ENCODE data around the gene PLAAT3.
"Not testable (repeated sequence)": the region's sequence is repeated elsewhere in the genome, so short reads cannot be mapped to it uniquely, and the experiment has no call there.

The PLAAT3 gene

DNA sequence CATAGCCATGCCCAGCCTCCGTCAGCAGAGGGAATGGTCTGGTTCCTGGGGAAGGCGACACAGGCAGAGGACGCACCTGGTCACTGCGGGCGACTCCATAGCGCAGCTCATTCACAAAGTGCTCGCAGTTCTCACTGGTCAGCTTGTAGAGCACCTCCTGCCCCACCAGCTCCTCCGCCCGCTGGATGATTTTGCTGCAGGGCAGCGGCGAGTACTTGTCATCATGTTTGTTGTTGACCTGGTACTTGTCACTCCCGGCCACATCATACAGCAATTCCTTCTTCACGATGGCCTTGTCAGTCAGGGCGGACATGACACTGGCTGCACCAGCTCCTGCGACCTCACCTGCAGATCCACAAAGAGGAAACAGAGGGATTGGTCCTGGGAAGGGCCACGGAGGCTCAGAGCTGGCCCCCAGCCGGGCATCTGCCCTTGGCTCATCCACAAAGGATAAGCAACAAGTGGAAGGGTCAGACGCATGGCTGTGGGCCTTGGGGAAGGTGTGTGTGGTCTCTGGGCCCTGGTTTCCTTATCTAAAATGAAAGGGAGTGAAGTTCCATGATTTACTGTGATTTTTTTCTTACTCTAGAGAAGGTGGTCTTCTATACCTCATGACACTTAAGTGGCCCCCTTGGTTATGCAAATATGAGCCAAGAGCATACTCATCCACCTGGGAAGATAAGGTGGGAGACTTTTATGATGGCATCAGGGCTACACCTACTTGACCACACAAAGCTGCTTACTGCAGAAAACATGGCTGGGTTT, 24.0 kb downstream of the PLAAT3 start:
- DNase-seq (ENCODE audit: insufficient read length, low spot score) (no peak), FAIRE-seq (no peak)
- TF ChIP-seq, protein P1, sequence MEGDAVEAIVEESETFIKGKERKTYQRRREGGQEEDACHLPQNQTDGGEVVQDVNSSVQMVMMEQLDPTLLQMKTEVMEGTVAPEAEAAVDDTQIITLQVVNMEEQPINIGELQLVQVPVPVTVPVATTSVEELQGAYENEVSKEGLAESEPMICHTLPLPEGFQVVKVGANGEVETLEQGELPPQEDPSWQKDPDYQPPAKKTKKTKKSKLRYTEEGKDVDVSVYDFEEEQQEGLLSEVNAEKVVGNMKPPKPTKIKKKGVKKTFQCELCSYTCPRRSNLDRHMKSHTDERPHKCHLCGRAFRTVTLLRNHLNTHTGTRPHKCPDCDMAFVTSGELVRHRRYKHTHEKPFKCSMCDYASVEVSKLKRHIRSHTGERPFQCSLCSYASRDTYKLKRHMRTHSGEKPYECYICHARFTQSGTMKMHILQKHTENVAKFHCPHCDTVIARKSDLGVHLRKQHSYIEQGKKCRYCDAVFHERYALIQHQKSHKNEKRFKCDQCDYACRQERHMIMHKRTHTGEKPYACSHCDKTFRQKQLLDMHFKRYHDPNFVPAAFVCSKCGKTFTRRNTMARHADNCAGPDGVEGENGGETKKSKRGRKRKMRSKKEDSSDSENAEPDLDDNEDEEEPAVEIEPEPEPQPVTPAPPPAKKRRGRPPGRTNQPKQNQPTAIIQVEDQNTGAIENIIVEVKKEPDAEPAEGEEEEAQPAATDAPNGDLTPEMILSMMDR (IDR thresholded peaks at IDR 0.05; ENCODE audit: insufficient read depth, missing control alignments), result no peak

GRCh38 chr11:63589000-63589399, 25.2 kb downstream of the PLAAT3 start:
- TF ChIP-seq, protein P1 (IDR thresholded peaks at IDR 0.05; ENCODE audit: insufficient read depth, missing control alignments), result no peak
- DNase-seq (ENCODE audit: insufficient read length, low spot score) (no peak), FAIRE-seq (no peak)

DNA sequence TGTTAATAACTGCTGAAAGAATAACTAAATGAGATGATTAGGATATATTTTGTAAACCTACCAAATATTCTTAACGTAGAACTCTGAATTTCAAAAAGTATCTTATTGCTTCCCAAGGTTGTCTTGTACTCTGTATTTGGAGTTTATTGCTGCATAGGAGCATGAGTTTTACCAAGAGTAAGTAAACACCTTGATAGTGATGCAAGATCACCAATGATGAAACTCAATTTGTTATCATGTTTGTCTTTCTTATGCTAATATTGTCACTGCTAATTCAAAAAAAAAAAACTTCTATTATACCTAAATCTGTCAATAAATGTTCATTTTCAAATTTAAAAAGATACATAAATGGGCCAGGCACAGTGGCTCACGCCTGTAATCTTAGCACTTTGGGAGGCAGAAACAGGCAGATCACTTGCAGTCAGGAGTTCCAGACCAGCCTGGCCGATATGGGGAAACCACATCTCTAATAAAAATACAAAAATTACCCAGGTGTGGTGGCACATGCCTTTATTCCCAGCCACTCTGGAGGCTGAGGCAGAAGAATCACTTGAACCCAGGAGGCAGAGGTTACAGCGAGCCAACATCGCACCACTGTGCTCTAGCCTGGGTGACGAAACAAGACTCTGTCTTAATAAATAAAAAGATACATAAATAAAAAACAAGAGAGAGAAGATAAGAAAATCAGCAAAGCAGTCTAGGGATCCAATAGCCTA, 27.6 kb downstream of the PLAAT3 start:
- no peak for FAIRE-seq
- TF ChIP-seq, protein P1 (IDR thresholded peaks at IDR 0.05; ENCODE audit: insufficient read depth, missing control alignments), result no peak

DNA sequence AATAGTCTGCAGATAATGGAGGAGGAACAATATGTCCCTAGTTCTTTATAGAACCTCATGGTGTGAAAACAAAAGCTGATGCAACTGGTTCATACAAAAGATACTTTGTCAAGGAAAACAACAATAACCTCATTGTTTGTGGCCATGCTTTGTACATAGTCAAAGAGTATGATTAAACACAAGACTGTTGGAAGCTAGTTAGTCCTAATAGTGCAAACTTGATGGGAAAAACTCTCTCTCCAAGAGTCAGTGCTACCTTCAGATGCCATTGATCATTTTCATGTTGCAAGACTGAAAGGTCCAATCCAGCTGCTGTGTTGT, 30.9 kb downstream of the PLAAT3 start:
- DNase-seq (ENCODE audit: insufficient read length, low spot score), result no peak
- TF ChIP-seq, protein P1 (IDR thresholded peaks at IDR 0.05; ENCODE audit: insufficient read depth, missing control alignments), result no peak
- no peak for FAIRE-seq

More for the DNA sequence above, 27.6 kb downstream of the PLAAT3 start:
- no peak for DNase-seq (ENCODE audit: insufficient read length, low spot score)

GRCh38 chr11:63581224-63581623, 33.0 kb downstream of the PLAAT3 start:
- not testable (repeated sequence) for DNase-seq (ENCODE audit: insufficient read length, low spot score); FAIRE-seq

GRCh38 chr11:63578882-63579281, 35.4 kb downstream of the PLAAT3 start:
- FAIRE-seq; DNase-seq (ENCODE audit: insufficient read length, low spot score): not testable (repeated sequence)

- FAIRE-seq, result no peak
Measured at GRCh38 chr11:63574856-63575602, 39.2 kb downstream of the PLAAT3 start.

More at GRCh38 chr11:63574856-63575602, 39.2 kb downstream of the PLAAT3 start:
- TF ChIP-seq, protein P1 (IDR thresholded peaks at IDR 0.05; ENCODE audit: insufficient read depth, missing control alignments), result no peak
- no peak for DNase-seq (ENCODE audit: insufficient read length, low spot score)
